ENCODE results near the gene SEC24D. TPM values are rescaled to one million over a fixed set of nuclear protein-coding genes. Genes with fewer than 3 reads are reported as not detected.

SEC24D gene
- total and polyA plus RNA-seq, 5 experiments from 2014 or later: 7.2 to 19.8 (median 9.8) TPM

DNA sequence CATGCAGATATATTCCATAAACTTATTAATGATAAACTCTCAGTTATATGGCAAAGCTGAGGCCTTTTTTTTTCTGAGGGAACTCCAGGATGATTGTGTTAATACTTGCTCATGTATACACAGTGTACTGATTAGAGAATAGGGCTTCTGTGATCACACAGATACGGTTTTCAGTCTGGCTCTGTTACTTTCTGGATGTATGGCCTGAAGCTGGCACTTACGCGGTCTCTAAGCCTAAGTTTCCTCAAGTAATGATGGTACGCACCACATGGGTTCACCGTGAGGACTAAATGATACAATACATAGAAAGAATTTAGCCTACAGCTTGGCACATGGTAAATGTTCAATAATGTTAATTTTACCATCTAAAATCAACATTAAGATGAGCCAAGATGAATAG is 73.8 kb downstream of the SEC24D start:
- POLR2A ChIA-PET: interaction anchor here (1.2 kb wide), 1 partner anchor 77 kb away, joined by 3 read pairs; the partner anchor contains the start of gene METTL14
- H3K4me1 Mint-ChIP-seq: peaks cover 0 to 8% (median 3%) of the 10 kb centered on the region in 4 donors
- no peaks in the 10 kb centered on the region for H3K9me3 Mint-ChIP-seq
- no peak for DNase-seq
- peaks cover 11 to 58% (median 22%) of the 10 kb centered on the region in 3 donors for H3K36me3 Mint-ChIP-seq
- H3K27me3 Mint-ChIP-seq: no peaks in the 10 kb centered on the region
- no peak overlapping the region for H3K4me3 Mint-ChIP-seq
- H3K27ac Mint-ChIP-seq: no peak overlapping the region
- no peak for ATAC-seq

DNA sequence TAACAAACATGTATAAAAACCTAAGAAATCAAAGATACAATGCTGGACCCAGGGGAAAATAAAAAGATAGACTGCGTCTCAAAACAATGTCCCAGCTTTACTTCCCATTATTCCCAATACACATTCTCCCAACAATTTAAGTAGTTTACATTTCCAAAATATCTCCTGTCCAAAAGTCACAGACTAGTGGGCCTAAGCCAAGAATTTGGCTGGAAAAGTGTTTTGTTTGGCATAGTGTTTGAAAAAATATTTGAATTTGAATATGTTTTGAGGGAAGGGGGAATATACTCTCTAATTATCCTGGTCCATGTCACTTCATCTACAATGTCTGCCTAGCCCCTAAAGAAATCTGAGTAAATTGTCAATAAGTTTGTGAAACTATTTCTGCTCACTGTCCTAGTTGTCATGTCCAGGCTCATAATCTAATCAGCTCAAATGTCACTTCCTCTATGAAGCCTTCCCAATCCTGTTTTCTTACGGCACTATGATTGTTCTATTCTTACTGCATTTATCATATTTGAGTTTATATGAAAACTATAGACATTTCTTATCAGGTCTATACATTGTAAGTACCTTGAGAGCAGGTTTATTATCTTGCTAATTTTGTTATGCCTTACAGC is 74.4 kb downstream of the SEC24D start:
- H3K4me3 Mint-ChIP-seq: no peak overlapping the region
- no peak for DNase-seq
- no peaks in the 10 kb centered on the region for H3K9me3 Mint-ChIP-seq
- no peaks in the 10 kb centered on the region for H3K27me3 Mint-ChIP-seq
- POLR2A ChIA-PET: no interaction called here
- H3K27ac Mint-ChIP-seq: no peak overlapping the region
- peaks cover 0 to 8% (median 3%) of the 10 kb centered on the region in 4 donors for H3K4me1 Mint-ChIP-seq
- ATAC-seq: no peak
- peaks cover 7 to 56% (median 23%) of the 10 kb centered on the region in 3 donors for H3K36me3 Mint-ChIP-seq

DNA sequence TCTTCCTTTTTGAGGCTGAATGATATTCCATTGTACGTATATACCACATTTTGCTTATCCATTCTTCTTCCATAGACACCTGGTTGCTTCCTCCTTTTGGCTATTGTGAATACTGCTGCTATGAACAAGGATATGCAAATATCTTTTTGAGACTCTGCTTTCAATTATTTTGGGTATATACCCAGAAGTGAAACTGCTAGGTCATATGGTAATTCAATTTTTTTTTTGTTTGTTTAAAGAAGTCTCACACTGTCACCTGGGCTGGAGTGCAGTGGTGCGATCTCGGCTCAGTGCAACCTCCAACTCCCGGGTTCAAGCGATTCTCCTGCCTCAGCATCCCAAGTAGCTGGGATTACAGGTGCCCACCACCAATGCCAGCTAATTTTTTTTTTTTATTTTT is 75.4 kb downstream of the SEC24D start:
- H3K36me3 Mint-ChIP-seq: peaks cover 7 to 60% (median 22%) of the 10 kb centered on the region in 3 donors

GRCh38 chr4:118760092-118760491 is 75.8 kb downstream of the SEC24D start:
- peaks cover 7 to 63% (median 22%) of the 10 kb centered on the region in 3 donors for H3K36me3 Mint-ChIP-seq
- ATAC-seq: no peak
- POLR2A ChIA-PET: no interaction called here
- H3K9me3 Mint-ChIP-seq: no peaks in the 10 kb centered on the region
- no peak overlapping the region for H3K4me3 Mint-ChIP-seq
- peak overlapping the region in 1 of 10 donors; percentile 23 for H3K27ac Mint-ChIP-seq
- DNase-seq: no peak
- H3K4me1 Mint-ChIP-seq: peaks cover 0 to 8% (median 3%) of the 10 kb centered on the region in 4 donors
- H3K27me3 Mint-ChIP-seq: no peaks in the 10 kb centered on the region

More for the DNA sequence above, 75.4 kb downstream of the SEC24D start:
- POLR2A ChIA-PET: no interaction called here
- no peaks in the 10 kb centered on the region for H3K27me3 Mint-ChIP-seq
- peaks cover 0 to 8% (median 3%) of the 10 kb centered on the region in 4 donors for H3K4me1 Mint-ChIP-seq
- H3K9me3 Mint-ChIP-seq: no peaks in the 10 kb centered on the region
- DNase-seq: no peak
- ATAC-seq: no peak
- no peak overlapping the region for H3K4me3 Mint-ChIP-seq
- H3K27ac Mint-ChIP-seq: peak overlapping the region in 1 of 10 donors; percentile 23

DNA sequence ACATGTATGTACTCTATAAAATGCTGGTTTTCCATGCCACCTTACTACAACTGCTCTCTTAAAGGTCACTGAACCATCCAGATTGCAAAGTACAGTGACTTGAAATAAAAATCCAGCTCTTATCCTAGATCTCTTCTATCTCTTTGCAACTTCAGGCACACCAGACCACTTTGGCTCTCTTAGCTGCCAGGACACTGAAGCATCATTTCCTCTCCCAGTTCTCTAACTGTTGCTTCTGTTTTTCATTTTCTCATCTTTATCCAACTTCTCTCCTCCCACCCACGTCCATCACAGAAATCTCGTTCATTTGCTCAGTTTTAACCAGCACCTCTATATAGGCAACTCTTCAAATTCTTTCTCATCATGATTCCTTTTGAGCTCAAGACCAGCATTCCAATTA is 76.4 kb downstream of the SEC24D start:
- Mint-ChIP-seq H3K4me3 (no peak overlapping the region), H3K27ac (peak overlapping the region in 1 of 10 donors; percentile 23), H3K27me3 (no peaks in the 10 kb centered on the region), H3K4me1 (peaks cover 0 to 8% (median 3%) of the 10 kb centered on the region in 4 donors), H3K36me3 (peaks cover 7 to 62% (median 19%) of the 10 kb centered on the region in 3 donors), H3K9me3 (no peaks in the 10 kb centered on the region)
- DNase-seq (no peak), ATAC-seq (no peak)
- POLR2A ChIA-PET: no interaction called here

- POLR2A ChIA-PET: no interaction called here
- peaks cover 0 to 51% (median 8%) of the 10 kb centered on the region in 3 donors for H3K36me3 Mint-ChIP-seq
- H3K27ac Mint-ChIP-seq: no peak overlapping the region
- H3K9me3 Mint-ChIP-seq: no peaks in the 10 kb centered on the region
- DNase-seq (no peak), ATAC-seq (no peak)
- peaks cover 0 to 8% (median 3%) of the 10 kb centered on the region in 4 donors for H3K4me1 Mint-ChIP-seq
- no peaks in the 10 kb centered on the region for H3K27me3 Mint-ChIP-seq
- no peak overlapping the region for H3K4me3 Mint-ChIP-seq
Measured at GRCh38 chr4:118758293-118758692, 77.6 kb downstream of the SEC24D start.

- POLR2A ChIA-PET: no interaction called here
- no peak for DNase-seq
- H3K27ac Mint-ChIP-seq: no peak overlapping the region
- H3K4me1 Mint-ChIP-seq: peaks cover 0 to 8% (median 3%) of the 10 kb centered on the region in 4 donors
- no peaks in the 10 kb centered on the region for H3K27me3 Mint-ChIP-seq
- peaks cover 4 to 49% (median 8%) of the 10 kb centered on the region in 3 donors for H3K36me3 Mint-ChIP-seq
- H3K4me3 Mint-ChIP-seq: no peak overlapping the region
- ATAC-seq: no peak
- H3K9me3 Mint-ChIP-seq: no peaks in the 10 kb centered on the region
Measured at GRCh38 chr4:118757761-118758251, 78.1 kb downstream of the SEC24D start.

GRCh38 chr4:118756958-118757357 is 79.0 kb downstream of the SEC24D start:
- ATAC-seq: no peak
- Mint-ChIP-seq H3K4me1 (peaks cover 0 to 8% (median 3%) of the 10 kb centered on the region in 4 donors), H3K27me3 (no peaks in the 10 kb centered on the region), H3K36me3 (peaks cover 6 to 52% (median 15%) of the 10 kb centered on the region in 3 donors), H3K9me3 (no peaks in the 10 kb centered on the region), H3K4me3 (no peak overlapping the region), H3K27ac (no peak overlapping the region)
- POLR2A ChIA-PET: no interaction called here
- no peak for DNase-seq

DNA sequence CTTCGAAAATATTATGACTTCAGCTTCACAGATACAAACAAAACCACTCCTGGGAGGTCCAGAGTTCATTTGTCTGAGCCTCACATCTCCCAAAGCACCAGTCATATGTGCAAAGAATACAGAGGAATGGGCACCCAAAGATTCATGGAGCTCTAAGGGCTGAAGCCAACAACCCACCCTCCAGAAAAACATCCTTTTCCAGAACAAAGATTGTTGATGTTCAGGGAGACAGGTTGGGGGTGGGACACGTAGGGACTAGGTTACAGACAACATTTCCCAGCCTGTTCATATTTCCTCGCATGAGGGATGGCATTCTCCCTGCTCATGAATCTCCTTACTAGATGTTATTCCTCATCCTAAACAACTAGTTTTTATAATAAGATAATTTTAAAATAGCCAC is 79.5 kb downstream of the SEC24D start:
- no peak for DNase-seq
- Mint-ChIP-seq H3K27me3 (no peaks in the 10 kb centered on the region), H3K27ac (no peak overlapping the region), H3K4me3 (no peak overlapping the region), H3K4me1 (peaks cover 0 to 8% (median 3%) of the 10 kb centered on the region in 4 donors), H3K9me3 (no peaks in the 10 kb centered on the region), H3K36me3 (peaks cover 11 to 54% (median 20%) of the 10 kb centered on the region in 3 donors)
- POLR2A ChIA-PET: no interaction called here
- no peak for ATAC-seq

DNA sequence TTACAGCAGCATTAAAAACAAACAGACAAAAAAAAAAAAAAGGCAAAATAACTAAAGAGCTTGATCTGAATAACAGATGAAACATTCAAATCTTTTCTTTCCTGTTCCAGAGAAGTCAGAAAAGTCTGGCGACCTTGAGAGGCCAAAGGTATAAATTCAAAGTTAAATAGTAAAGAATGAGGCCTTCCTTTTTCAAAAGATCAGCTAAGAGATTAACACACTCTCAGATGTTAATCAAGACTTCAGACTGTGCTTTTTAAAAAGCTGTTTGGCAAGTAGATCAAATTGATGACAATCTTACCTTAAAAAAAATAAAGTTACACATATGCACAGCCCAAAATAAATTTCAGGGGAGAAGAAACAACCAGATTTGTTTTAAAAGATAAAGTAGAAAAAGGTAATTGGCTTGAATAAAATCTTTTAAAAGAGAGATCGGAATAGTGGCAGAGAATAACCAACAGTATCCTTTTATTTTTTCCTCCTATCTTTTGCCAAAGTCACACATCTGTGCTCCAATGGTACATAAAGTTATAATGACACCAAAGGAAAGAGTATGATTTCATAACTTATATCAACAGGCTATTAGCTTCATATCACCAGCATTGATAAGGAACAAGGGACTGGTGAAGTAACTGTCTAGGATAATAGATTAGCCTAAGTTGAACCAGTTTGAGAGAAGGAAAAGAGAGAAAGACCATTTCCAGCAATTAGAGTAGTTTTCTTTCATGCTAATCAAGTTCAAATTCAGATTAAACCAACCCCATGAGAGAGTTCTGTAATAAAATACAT is 80.3 kb downstream of the SEC24D start:
- peaks cover 13 to 53% (median 24%) of the 10 kb centered on the region in 3 donors for H3K36me3 Mint-ChIP-seq

DNA sequence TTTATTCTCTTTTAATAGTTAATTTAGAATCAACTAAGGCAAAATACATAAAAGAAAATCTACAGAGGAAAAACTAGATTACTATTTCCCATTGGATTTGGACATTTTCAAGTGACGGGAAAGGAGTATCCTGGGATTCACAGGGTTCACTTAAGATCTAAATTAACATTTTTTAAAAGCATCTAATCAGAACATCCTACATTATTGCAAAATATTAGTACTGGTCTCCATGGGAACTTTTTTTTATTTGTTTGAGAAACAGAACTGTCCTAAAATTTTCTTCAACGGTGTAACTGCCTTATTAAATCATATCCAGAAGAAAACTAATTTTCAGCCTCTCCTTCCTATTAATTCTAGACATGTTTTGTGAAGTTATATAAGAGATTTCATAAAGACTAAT is 81.0 kb downstream of the SEC24D start:
- Mint-ChIP-seq H3K9me3 (no peaks in the 10 kb centered on the region), H3K36me3 (peaks cover 13 to 54% (median 24%) of the 10 kb centered on the region in 3 donors), H3K27ac (peak overlapping the region in 1 of 10 donors; percentile 17), H3K4me1 (peaks cover 0 to 6% (median 1%) of the 10 kb centered on the region in 4 donors), H3K4me3 (no peak overlapping the region), H3K27me3 (no peaks in the 10 kb centered on the region)
- POLR2A ChIA-PET: no interaction called here
- ATAC-seq (no peak), DNase-seq (no peak)

More for the DNA sequence above, 80.3 kb downstream of the SEC24D start:
- Mint-ChIP-seq H3K4me1 (peaks cover 0 to 8% (median 3%) of the 10 kb centered on the region in 4 donors), H3K27me3 (no peaks in the 10 kb centered on the region), H3K4me3 (no peak overlapping the region), H3K9me3 (no peaks in the 10 kb centered on the region), H3K27ac (peak overlapping the region in 1 of 10 donors; percentile 17)
- DNase-seq: no peak
- no peak for ATAC-seq
- POLR2A ChIA-PET: no interaction called here

DNA sequence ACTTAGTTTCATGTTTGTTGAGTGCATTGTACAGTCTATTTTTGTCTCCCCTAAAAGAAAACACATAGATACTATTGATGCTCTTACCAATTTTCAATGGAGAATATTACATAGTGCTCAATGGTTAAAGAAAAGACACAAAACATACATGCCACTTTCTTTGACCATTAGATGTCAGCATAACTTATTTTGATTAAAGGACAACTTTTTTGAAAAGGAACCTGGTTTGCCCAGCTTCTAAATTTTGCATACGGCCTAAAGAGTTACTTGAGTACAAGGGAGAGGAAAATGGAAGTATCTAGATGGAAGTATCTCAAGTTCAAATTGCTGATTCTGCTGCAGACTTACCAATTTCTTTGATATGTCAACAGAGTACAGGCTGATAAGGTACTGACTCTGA is 82.2 kb downstream of the SEC24D start:
- H3K9me3 Mint-ChIP-seq: no peaks in the 10 kb centered on the region
- POLR2A ChIA-PET: no interaction called here
- no peak overlapping the region for H3K27ac Mint-ChIP-seq
- no peak overlapping the region for H3K4me3 Mint-ChIP-seq
- DNase-seq (no peak), ATAC-seq (no peak)
- no peaks in the 10 kb centered on the region for H3K4me1 Mint-ChIP-seq
- H3K36me3 Mint-ChIP-seq: peaks cover 13 to 47% (median 27%) of the 10 kb centered on the region in 3 donors
- H3K27me3 Mint-ChIP-seq: no peaks in the 10 kb centered on the region

GRCh38 chr4:118753096-118753495 is 82.8 kb downstream of the SEC24D start:
- ATAC-seq (no peak), DNase-seq (no peak)
- Mint-ChIP-seq H3K27me3 (no peaks in the 10 kb centered on the region), H3K9me3 (no peaks in the 10 kb centered on the region), H3K27ac (no peak overlapping the region), H3K4me1 (no peaks in the 10 kb centered on the region), H3K36me3 (peaks cover 13 to 47% (median 27%) of the 10 kb centered on the region in 3 donors), H3K4me3 (no peak overlapping the region)
- POLR2A ChIA-PET: no interaction called here
